DND-41 (cell line): Measurements from ENCODE around the gene NT5M.

Source experiments
- CTCF ChIP-seq: IDR thresholded peaks from 2 replicates; pipeline ENCODE4 v1.5.1; 2012; ENCODE audit warnings: borderline replicate concordance, low read length, moderate library complexity, mild to moderate bottlenecking; ENCODE audit not compliant: poor library complexity, severe bottlenecking; ENCODE audit errors: extremely low read depth
- EZH2 ChIP-seq: IDR thresholded peaks from 3 replicates; pipeline ENCODE4 v1.6.1; 2012; ENCODE audit warnings: borderline replicate concordance, low read depth, mild to moderate bottlenecking, moderate library complexity, low read length, inconsistent platforms; ENCODE audit not compliant: severe bottlenecking

GRCh38 chr17:17304521-17304985 lies 1.4 kb downstream of the NT5M start:
- TF ChIP-seq CTCF (no peak), EZH2 (no peak)
